Measurements from ENCODE around the gene LDB3. TPM values are rescaled to one million over a fixed set of nuclear protein-coding genes. Genes with fewer than 3 reads are reported as not detected.

Gene LDB3
- polyA plus RNA-seq, 1 donor = 1.2 TPM

- no peak for DNase-seq
These were observed 17.8 kb downstream of the LDB3 start for GRCh38 chr10:86685893-86686632.

DNA sequence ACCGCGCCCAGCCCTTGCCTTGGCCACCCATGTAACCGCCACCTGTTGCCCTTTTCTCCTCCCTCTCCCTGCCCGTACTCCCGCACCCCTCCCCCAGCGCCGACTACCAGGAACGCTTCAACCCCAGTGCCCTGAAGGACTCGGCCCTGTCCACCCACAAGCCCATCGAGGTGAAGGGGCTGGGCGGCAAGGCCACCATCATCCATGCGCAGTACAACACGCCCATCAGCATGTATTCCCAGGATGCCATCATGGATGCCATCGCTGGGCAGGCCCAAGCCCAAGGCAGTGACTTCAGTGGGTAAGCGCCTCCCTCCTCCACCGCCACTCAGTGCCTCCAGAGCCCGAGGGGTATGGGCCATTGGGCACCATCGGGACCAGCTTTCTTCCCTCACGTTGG, 18.7 kb downstream of the LDB3 start:
- no peak for DNase-seq

GRCh38 chr10:86687750-86688149, 19.4 kb downstream of the LDB3 start:
- no peak for DNase-seq

GRCh38 chr10:86688398-86688921, 20.1 kb downstream of the LDB3 start:
- peak; percentile 50 for DNase-seq

DNA sequence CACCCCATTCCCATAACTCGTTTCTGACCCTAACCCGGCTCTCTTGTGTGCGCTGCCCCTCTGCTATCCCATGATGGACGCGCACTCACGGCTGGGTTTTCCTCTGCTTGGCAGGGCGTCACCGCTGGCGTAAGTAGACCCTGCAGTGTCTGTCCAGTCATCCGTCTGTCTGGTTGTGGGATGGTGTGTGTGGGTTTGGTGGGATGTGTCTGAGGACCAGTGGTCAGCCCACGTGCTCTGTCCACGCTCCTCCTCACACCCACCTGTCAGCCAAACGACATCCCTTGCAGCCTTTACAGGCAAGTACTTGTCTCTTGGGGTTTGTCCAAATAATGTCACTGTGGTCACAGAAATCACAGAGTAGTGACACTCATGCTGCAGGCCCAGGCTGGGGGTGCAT, 20.8 kb downstream of the LDB3 start:
- DNase-seq = no peak

DNA sequence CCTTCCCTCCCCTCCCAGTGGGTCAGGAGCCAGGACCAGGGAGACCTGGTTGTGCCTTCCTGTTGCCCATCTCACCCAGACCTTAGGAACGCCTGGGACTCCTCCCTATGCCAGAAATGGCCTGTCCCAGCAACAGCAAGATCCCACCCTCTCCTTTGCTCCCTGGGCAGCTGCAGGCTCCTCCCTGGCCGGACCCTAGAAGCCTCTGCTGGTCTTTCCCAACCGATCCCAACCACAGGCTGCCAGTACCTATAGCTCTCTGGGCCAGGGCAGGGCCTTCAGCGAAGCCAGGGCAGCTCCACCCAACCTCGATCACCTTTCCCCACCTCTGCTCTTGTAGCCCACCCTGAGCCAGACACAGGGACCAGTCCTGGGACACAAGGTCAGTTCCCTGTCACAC, 21.9 kb downstream of the LDB3 start:
- no peak for DNase-seq

DNA sequence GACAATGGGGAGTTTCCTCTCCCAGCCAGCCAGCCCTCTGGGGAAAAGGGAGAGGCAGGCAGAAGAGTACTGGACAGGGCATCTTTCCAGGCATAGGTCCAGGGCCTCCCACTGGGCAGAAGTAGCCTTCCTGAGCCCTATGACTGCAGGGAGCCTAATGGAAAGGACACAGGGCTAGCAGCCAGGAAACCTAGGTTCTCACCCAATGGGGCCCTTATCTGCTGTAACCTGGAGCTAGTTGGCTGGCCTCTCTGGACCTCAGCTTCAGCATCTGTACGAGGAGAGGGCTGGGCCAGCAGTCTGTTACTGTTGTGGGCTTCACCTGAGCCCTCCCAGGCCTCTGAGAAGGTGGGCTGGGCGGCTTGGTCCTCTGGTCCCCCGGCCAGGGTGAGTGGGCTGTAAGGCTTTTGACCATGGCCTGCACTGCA, 22.4 kb downstream of the LDB3 start:
- DNase-seq = no peak

GRCh38 chr10:86691333-86692022, 23.2 kb downstream of the LDB3 start:
- DNase-seq = no peak

DNA sequence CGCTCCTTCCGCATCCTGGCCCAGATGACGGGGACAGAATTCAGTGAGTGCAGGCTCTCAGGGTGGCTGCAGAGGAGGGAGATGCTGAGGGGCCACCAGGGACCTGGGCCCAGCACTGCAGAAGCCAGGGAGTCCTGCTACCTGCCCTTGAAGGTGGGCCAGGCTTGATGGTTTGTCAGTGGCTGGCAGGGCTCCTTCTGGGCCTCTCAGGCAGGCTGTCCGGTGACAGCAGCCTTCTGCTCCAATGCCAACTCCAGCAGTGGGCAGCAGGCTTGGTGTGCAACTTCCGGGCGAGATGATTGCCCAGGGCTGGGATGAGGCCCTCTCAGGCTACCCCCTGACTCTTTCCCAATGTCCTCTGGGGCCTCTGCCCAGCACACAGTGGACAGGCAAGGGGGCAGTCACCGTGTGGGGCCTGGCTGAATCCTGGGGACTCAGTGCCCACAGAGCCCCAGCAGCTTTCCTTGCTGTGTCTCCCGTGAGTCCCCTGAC, 23.8 kb downstream of the LDB3 start:
- no peak for DNase-seq

GRCh38 chr10:86692664-86693063, 24.4 kb downstream of the LDB3 start:
- no peak for DNase-seq

DNA sequence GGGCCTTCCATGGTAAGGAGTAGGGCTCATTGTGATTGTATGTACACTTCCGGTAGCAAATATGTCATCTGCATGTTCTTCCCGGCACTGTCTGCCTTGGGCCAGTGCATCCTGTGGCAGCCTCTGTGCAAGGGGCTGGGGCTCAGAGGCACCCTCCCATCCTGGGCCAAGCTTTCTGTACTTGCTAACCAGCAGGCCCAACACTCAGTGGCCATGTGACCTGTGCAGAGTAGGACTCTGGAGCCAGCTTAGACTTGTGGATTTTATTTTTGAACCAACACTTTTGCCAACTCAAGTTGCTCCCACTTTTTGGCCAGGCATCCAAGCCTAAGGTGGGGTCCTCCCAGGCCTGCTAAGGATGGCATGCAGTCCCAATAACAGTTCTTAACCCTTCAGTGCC, 25.0 kb downstream of the LDB3 start:
- DNase-seq = no peak

DNA sequence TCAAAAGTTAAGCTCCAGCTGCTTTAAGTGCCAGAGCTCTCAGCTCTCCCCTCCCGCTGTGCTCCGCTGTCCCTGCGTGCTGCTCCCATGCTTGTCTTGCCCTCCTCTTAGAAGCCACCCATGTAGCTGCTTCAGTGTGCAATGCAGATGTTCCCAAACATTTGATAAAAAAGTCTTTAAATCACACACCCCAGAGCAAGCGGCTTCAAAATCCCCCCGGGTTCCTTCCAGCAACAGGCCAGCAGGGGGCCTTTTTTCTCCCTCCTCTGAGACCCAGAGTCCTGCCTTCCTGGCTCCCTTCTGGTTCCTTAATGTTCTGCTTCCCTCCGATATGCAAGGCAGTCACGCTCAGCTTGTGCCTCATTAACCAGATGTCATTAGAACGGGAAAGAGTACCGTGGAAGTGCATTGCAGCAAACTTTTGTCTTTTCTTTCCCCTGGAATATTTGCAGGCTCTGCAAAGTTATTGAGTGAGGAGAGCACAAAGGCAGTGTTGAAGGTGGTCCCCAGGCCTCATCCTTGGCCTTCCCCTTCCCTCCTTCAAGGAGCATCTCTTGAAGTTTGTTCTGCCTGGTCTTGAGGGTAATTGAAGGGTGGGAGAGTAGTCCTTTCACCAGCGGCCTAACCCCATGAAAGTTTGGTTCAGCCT, 25.5 kb downstream of the LDB3 start:
- DNase-seq = peak; percentile 81

DNA sequence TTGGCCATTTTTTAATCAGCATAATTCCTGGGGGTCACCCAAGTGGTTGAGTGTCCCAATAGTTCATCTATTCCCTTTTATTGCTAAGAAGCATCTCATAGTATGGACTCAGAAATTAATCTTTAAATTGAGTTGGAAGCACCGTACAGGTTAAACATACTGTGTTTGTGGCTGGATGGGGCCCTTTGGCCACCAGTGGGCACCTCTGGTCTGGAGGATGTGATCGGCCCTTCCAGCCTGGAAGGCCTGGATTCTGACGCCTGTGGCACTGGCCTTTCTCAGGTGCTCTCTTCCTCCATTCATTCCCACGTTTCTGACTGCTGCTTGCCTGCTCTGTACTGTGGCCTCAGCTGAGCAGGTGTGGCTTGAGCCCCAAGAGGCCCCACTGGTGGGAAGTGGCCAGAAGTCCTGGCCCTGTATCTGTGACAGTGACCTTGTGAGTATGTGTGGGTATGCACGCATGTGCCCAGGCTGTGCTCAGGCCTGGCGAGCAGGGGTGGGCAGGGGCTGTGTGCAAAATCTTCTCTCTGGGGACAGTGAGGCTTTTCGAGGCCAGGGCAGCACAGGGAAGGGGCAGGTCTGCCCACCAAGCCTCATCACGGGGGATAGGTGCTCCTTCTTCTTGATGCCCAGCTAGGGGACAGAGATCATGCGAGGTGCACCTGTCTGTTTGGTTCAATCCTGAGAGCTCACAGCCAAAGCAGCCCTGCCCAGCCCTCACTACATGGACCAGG, 30.1 kb downstream of the LDB3 start:
- DNase-seq = no peak

DNA sequence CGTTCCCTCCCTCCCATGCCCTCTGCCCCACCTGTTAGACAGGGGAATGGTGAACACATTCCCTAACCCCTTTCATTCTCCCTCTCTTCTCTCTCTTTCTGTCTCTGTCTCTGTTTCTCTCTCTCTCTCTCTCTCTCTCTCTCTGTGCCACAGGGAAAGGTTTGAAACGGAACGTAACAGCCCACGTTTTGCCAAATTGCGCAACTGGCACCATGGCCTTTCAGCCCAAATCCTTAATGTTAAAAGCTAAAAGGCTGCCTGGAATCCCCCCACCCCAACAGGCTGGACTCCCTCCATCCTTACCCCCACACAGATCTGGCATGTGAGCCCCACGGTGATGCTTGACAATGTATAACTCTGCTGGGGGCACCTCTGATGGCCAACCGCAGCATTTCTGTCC, 30.8 kb downstream of the LDB3 start:
- no peak for DNase-seq

- no peak for DNase-seq
These were observed 31.2 kb downstream of the LDB3 start for GRCh38 chr10:86699541-86699940.

- no peak for DNase-seq
These were observed 31.9 kb downstream of the LDB3 start for GRCh38 chr10:86699991-86700840.

DNA sequence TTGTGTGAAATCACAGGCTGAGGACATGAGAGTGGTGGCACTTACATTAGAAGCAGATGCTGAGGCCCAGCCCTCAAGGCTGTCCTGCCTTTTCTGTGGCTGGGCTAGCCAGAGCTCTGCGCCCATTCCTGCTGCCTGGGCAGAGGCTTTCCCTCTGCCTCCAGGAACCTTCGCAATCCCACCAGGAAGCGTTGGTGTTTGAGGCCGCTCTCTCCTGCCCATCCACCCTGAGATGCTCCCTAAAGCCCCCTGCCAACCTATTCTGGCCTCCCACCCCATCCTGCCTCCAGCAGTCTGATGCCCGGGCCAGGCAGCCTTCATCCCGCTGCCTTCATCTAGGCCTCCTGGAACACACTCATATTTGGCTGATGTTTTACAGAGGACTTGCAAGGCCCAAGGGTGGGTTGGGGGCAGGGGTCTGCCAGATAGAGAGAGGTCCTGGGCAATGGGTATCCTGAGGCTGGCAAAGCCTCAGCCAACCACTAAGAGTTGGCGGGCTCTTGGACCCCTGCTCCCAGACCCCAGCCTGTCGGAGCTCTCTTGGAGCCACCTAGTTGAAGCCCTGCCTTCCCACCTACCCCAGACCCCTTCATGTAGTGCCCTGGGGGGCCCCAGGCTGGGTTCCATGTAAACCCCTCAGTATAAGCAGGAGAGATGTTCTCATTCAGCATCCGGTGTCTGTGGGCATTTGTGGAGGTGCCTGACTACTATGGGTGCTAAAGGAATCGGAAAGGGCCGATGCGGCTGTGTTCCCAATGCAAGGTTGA, 32.7 kb downstream of the LDB3 start:
- no peak for DNase-seq

GRCh38 chr10:86703176-86703575, 34.9 kb downstream of the LDB3 start:
- DNase-seq = no peak

DNA sequence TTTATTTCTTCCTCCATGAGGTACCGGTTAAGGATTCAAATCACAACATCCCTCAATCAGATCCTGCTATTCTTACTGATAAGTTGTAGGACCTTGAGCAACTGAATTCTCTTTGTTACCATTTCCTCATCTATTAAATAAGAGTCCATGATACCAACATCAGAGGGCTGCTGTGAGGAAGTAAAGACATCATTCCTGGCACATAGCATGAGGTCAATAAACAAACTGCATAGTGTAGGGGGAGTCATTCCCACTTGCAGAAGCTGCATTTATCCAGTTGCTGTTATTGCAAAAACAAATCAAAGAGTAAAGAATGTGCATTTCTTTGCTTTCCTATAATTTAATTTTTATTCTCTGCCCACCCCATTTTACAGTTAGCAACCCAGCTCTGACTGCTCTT, 36.8 kb downstream of the LDB3 start:
- DNase-seq = no peak

DNA sequence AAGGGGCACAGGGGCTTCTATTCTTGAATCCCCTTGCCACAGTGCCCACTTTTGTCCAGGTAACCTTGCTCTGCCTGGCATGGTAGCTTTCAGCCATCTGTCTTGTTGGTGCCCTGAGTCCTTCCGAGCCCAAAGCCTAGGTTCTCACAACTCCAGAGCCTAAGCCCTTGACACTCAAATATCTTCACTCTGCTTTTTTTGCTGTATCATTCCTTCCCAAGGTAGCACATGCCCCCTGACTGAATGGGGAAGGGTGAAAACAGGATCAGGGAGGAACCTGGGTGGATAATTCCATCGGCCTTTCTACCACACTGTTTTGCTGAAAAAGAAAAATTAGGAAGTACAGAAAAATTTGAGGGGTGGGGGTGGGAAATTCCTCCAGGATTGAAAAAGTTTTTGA, 37.6 kb downstream of the LDB3 start:
- no peak for DNase-seq

Data from left kidney (tissue), 2 donors.